GM11168 (cell line): ENCODE results near the gene RAD21L1.
"Not testable (repeated sequence)": the region's sequence is repeated elsewhere in the genome, so short reads cannot be mapped to it uniquely, and the experiment has no call there.

Experiments used
- in situ Hi-C: fragments of 300-500 bp; cut with MboI; formaldehyde crosslinking; loops from one replicate; pipeline ENCODE4 v1.12.0; 2022; ENCODE audit warnings: low sequenced_read_pairs; ENCODE audit not compliant: unreplicated experiment

The RAD21L1 gene

GRCh38 chr20:1198751-1199150 lies 27.1 kb upstream of the RAD21L1 start:
- in situ Hi-C loops = no loop called here

- in situ Hi-C loops = no loop called here
Observed at GRCh38 chr20:1199212-1199873, 26.5 kb upstream of the RAD21L1 start.

- in situ Hi-C loops = no loop called here
Observed at GRCh38 chr20:1199964-1200363, 25.9 kb upstream of the RAD21L1 start.

- in situ Hi-C loops = no loop called here
Observed at GRCh38 chr20:1202762-1203504, 22.9 kb upstream of the RAD21L1 start, which contains the start of gene C20orf202. Gene C20orf202, plus strand, starts transcription at chr20:1203454. Its CDS starts 132 bp downstream, at chr20:1203586.

- in situ Hi-C loops = no loop called here
Observed at GRCh38 chr20:1203630-1204029, 22.2 kb upstream of the RAD21L1 start.

GRCh38 chr20:1204113-1204512 lies 21.7 kb upstream of the RAD21L1 start:
- in situ Hi-C loops = no loop called here

- in situ Hi-C loops = no loop called here
Observed at GRCh38 chr20:1204576-1204975, 21.3 kb upstream of the RAD21L1 start.

GRCh38 chr20:1205802-1206201 lies 20.0 kb upstream of the RAD21L1 start:
- in situ Hi-C loops = no loop called here

GRCh38 chr20:1206366-1207148 lies 19.3 kb upstream of the RAD21L1 start:
- in situ Hi-C loops = no loop called here

GRCh38 chr20:1207293-1207878 lies 18.5 kb upstream of the RAD21L1 start:
- in situ Hi-C loops = no loop called here

- in situ Hi-C loops = no loop called here
Observed at GRCh38 chr20:1209447-1210387, 16.1 kb upstream of the RAD21L1 start.

- in situ Hi-C loops = no loop called here
Observed at GRCh38 chr20:1210501-1210900, 15.3 kb upstream of the RAD21L1 start.

GRCh38 chr20:1212023-1212422 lies 13.8 kb upstream of the RAD21L1 start:
- in situ Hi-C loops = no loop called here

GRCh38 chr20:1212607-1213396 lies 13.0 kb upstream of the RAD21L1 start:
- in situ Hi-C loops = no loop called here

- in situ Hi-C loops = no loop called here
Observed at GRCh38 chr20:1214838-1215261, 11.0 kb upstream of the RAD21L1 start.

- in situ Hi-C loops = no loop called here
Observed at GRCh38 chr20:1215386-1216170, 10.3 kb upstream of the RAD21L1 start.

GRCh38 chr20:1216527-1217427 lies 9.1 kb upstream of the RAD21L1 start:
- in situ Hi-C loops = not testable (repeated sequence)
